Upper lobe of right lung (tissue), 1 donor: ENCODE results near the gene UNG. TPM values are rescaled to one million over a fixed set of nuclear protein-coding genes. Genes with fewer than 3 reads are reported as not detected.

Source experiments
- ATAC-seq: fragments of 200-7000 bp; cut with Tn5 transposase; one replicate; pipeline ENCODE4 v1.9.1; 2020; ENCODE audit warnings: mild to moderate bottlenecking, moderate library complexity
- DNase-seq: peaks from one replicate; pipeline ENCODE4 v3.0.0-alpha.2; 2020
- H3K27ac ChIP-seq: fragments of 200-600 bp; one replicate; pipeline ENCODE4 v1.8.0; 2022
- H3K27me3 ChIP-seq: fragments of 200-600 bp; one replicate; pipeline ENCODE4 v1.8.0; 2022; ENCODE audit warnings: mild to moderate bottlenecking
- H3K36me3 ChIP-seq: fragments of 200-600 bp; one replicate; pipeline ENCODE4 v1.8.0; 2022
- H3K4me1 ChIP-seq: fragments of 200-600 bp; one replicate; pipeline ENCODE4 v1.8.0; 2022
- H3K4me3 ChIP-seq: fragments of 200-600 bp; one replicate; pipeline ENCODE4 v1.8.0; 2022; ENCODE audit warnings: mild to moderate bottlenecking
- H3K9me3 ChIP-seq: fragments of 200-600 bp; one replicate; pipeline ENCODE4 v1.8.0; 2022
- CTCF ChIP-seq: fragments of 200-600 bp; IDR thresholded peaks from one replicate; pipeline ENCODE4 v1.8.0; 2022; ENCODE audit warnings: antibody characterized with exemption
- intact Hi-C: fragments of 100-400 bp; cut with DNase I; formaldehyde crosslinking; loops from one replicate; pipeline ENCODE4 v1.11.0; 2022
- total RNA-seq: library from RNA; stranded (reverse); fragmentation: NEBNext Ultra II Directional; extraction: Animal tissue kit (Norgen Biotek cat#: 25700); gene quantifications from one replicate; pipeline ENCODE4 v1.2.1, GENCODE V29; 2021
- donor health status: DM: no; HTN: yes; CAD: no; lungs with severe emphysema.

The UNG gene
- total RNA-seq, 1 donor from 2014 or later, result 18.2 TPM

GRCh38 chr12:109065853-109066193 lies 31.6 kb upstream of the UNG start:
- Histone ChIP-seq H3K4me1 (no peaks in the 10 kb centered on the region), H3K36me3 (peaks cover 37% of the 10 kb centered on the region), H3K4me3 (no peak overlapping the region), H3K27me3 (no peaks in the 10 kb centered on the region), H3K9me3 (no peaks in the 10 kb centered on the region), H3K27ac (no peak overlapping the region)
- DNase-seq (no peak), ATAC-seq (no peak)
- TF ChIP-seq CTCF, result no peak
- intact Hi-C loops, result no loop called here

GRCh38 chr12:109069307-109070271 lies 27.8 kb upstream of the UNG start:
- Histone ChIP-seq H3K4me3 (no peak overlapping the region), H3K4me1 (no peaks in the 10 kb centered on the region), H3K36me3 (peaks cover 74% of the 10 kb centered on the region), H3K9me3 (no peaks in the 10 kb centered on the region), H3K27me3 (no peaks in the 10 kb centered on the region), H3K27ac (no peak overlapping the region)
- intact Hi-C loops, result no loop called here
- no peak for DNase-seq
- no peak for ATAC-seq
- no peak for TF ChIP-seq CTCF

GRCh38 chr12:109074866-109075265 lies 22.5 kb upstream of the UNG start:
- H3K4me3 ChIP-seq, result no peak overlapping the region
- TF ChIP-seq CTCF, result no peak
- no peaks in the 10 kb centered on the region for H3K4me1 ChIP-seq
- H3K27ac ChIP-seq, result no peak overlapping the region
- ATAC-seq (no peak), DNase-seq (no peak)
- no peaks in the 10 kb centered on the region for H3K27me3 ChIP-seq
- intact Hi-C loops, result no loop called here
- no peaks in the 10 kb centered on the region for H3K9me3 ChIP-seq
- peaks cover 60% of the 10 kb centered on the region for H3K36me3 ChIP-seq

- DNase-seq, result no peak
- no peaks in the 10 kb centered on the region for H3K27me3 ChIP-seq
Measured at GRCh38 chr12:109082751-109083150, 14.6 kb upstream of the UNG start.

GRCh38 chr12:109084425-109084824 lies 13.0 kb upstream of the UNG start:
- H3K4me1 ChIP-seq, result no peaks in the 10 kb centered on the region
- TF ChIP-seq CTCF, result no peak
- no peak overlapping the region for H3K27ac ChIP-seq
- no peak for DNase-seq
- no peaks in the 10 kb centered on the region for H3K9me3 ChIP-seq
- H3K36me3 ChIP-seq, result peaks cover 89% of the 10 kb centered on the region
- ATAC-seq, result no peak
- intact Hi-C loops, result no loop called here
- no peak overlapping the region for H3K4me3 ChIP-seq
- no peaks in the 10 kb centered on the region for H3K27me3 ChIP-seq

More at GRCh38 chr12:109082751-109083150, 14.6 kb upstream of the UNG start:
- TF ChIP-seq CTCF, result no peak
- no peak for ATAC-seq
- no peaks in the 10 kb centered on the region for H3K4me1 ChIP-seq
- H3K36me3 ChIP-seq, result peaks cover 74% of the 10 kb centered on the region
- H3K4me3 ChIP-seq, result no peak overlapping the region
- intact Hi-C loops, result no loop called here
- H3K27ac ChIP-seq, result no peak overlapping the region
- no peaks in the 10 kb centered on the region for H3K9me3 ChIP-seq
